ENCODE results near the gene RPIA. TPM values are rescaled to one million over a fixed set of nuclear protein-coding genes. Genes with fewer than 3 reads are reported as not detected.

The RPIA gene
- total and polyA plus RNA-seq, 4 donors, result 0.88 to 29.4 (median 3.1) TPM

- DNase-seq (ENCODE audit: low spot score), result no peak
- peak overlapping the region; percentile 51 to 96 for H3K9ac ChIP-seq (ENCODE audit: low read depth in 1 of 2, low read length in 2 of 2)
- no peaks in the 10 kb centered on the region for H3K27me3 ChIP-seq (ENCODE audit: control insufficient read depth in 4 of 4, insufficient read depth in 4 of 4, low read length in 3 of 4)
- WGBS, result 37% methylated on average over 20 of the region's 20 CpGs
- H3K4me3 ChIP-seq (ENCODE audit: low read depth in 1 of 3, low read length in 3 of 3), result peak overlapping the region; percentile 53 to 100 (median 87)
- no peaks in the 10 kb centered on the region for H3K9me3 ChIP-seq (ENCODE audit: control insufficient read depth in 4 of 4, low read length in 3 of 4)
- no peak for TF ChIP-seq ATF3 (IDR thresholded peaks at IDR 0.05)
- TF ChIP-seq RXRA (IDR thresholded peaks at IDR 0.05), result no peak
- peak; percentile 30 for TF ChIP-seq CTCF (IDR thresholded peaks at IDR 0.05; ENCODE audit: low read depth, low read length, missing input control)
- TF ChIP-seq EGR1 (IDR thresholded peaks at IDR 0.05; ENCODE audit: low read depth in 2 of 2), result no peak
- peaks cover 3 to 31% (median 17%) of the 10 kb centered on the region in 4 donors for H3K4me1 ChIP-seq (ENCODE audit: control insufficient read depth in 4 of 4, insufficient read depth in 4 of 4, low read length in 3 of 4)
- peak overlapping the region; percentile 62 to 65 for H3K27ac ChIP-seq (ENCODE audit: low read depth in 1 of 2, low read length in 2 of 2)
- H3K36me3 ChIP-seq (ENCODE audit: control insufficient read depth in 4 of 4, insufficient read depth in 3 of 4, low read depth in 1 of 4, low read length in 3 of 4), result no peaks in the 10 kb centered on the region
Observed at GRCh38 chr2:88690591-88691338, 708 bp upstream of the RPIA start.

- WGBS, result 6% methylated on average over 11 of the region's 11 CpGs
- H3K27me3 ChIP-seq (ENCODE audit: control insufficient read depth in 4 of 4, insufficient read depth in 4 of 4, low read length in 3 of 4), result no peaks in the 10 kb centered on the region
- peak; percentile 48 for DNase-seq (ENCODE audit: low spot score)
- H3K9ac ChIP-seq (ENCODE audit: low read depth in 1 of 2, low read length in 2 of 2), result peak overlapping the region in 1 of 2 donors; percentile 56
- H3K9me3 ChIP-seq (ENCODE audit: control insufficient read depth in 4 of 4, low read length in 3 of 4), result no peaks in the 10 kb centered on the region
- H3K4me3 ChIP-seq (ENCODE audit: low read depth in 1 of 3, low read length in 3 of 3), result peak overlapping the region; percentile 53 to 86 (median 86)
- H3K4me1 ChIP-seq (ENCODE audit: control insufficient read depth in 4 of 4, insufficient read depth in 4 of 4, low read length in 3 of 4), result peaks cover 3 to 31% (median 17%) of the 10 kb centered on the region in 4 donors
- TF ChIP-seq ATF3 (IDR thresholded peaks at IDR 0.05) (no peak), EGR1 (IDR thresholded peaks at IDR 0.05; ENCODE audit: low read depth in 2 of 2) (no peak), GABPA (IDR thresholded peaks at IDR 0.05 in 1 of 2, conservative IDR thresholded peaks at IDR 0.05 in 1 of 2) (no peak), HNF4A (conservative IDR thresholded peaks at IDR 0.05) (no peak), RAD21 (IDR thresholded peaks at IDR 0.05) (no peak), NR2F2 (IDR thresholded peaks at IDR 0.05) (no peak), YY1 (IDR thresholded peaks at IDR 0.05) (no peak), FOXA1 (IDR thresholded peaks at IDR 0.05) (no peak), TAF1 (conservative IDR thresholded peaks at IDR 0.05) (no peak), JUND (IDR thresholded peaks at IDR 0.05) (no peak), SP1 (IDR thresholded peaks at IDR 0.05) (no peak), HNF4G (IDR thresholded peaks at IDR 0.05) (no peak), CTCF (IDR thresholded peaks at IDR 0.05; ENCODE audit: low read depth, low read length, missing input control) (no peak), REST (IDR thresholded peaks at IDR 0.05) (no peak), MAX (IDR thresholded peaks at IDR 0.05) (no peak), FOXA2 (IDR thresholded peaks at IDR 0.05) (no peak), ZBTB33 (IDR thresholded peaks at IDR 0.05) (no peak), RXRA (IDR thresholded peaks at IDR 0.05) (no peak)
- H3K27ac ChIP-seq (ENCODE audit: low read depth in 1 of 2, low read length in 2 of 2), result no peak overlapping the region
- no peaks in the 10 kb centered on the region for H3K36me3 ChIP-seq (ENCODE audit: control insufficient read depth in 4 of 4, insufficient read depth in 3 of 4, low read depth in 1 of 4, low read length in 3 of 4)
Observed at GRCh38 chr2:88692187-88692586, 714 bp downstream of the RPIA start.

All from liver (tissue), 9 donors.